ENCODE measurements around the gene KRT26. TPM values are rescaled to one million over a fixed set of nuclear protein-coding genes. Genes with fewer than 3 reads are reported as not detected.

KRT26 gene
- total RNA-seq, 2 experiments from 2014 or later: not detected

DNA sequence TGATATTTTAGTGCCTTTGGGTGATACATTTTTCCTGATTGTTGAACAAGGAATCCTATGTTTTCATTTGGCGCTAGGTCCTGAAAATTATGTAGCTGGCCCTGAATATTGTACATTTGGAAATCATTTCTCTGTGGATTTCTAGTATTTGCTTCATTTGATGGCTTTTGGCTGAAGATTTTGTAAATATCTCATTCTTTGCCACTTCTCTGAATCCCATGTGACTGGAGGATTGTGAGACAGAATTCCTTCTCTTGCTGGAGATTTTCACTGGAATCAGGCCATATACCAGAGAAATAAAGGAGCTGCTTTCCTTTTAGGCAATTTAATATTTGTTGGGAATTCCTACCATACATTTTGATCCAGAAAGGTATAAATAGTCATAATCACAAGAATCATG is 19.1 kb upstream of the KRT26 start:
- no peak overlapping the region for H3K27ac Mint-ChIP-seq
- no peak for DNase-seq
- H3K4me1 Mint-ChIP-seq (ENCODE audit: low read depth): no peaks in the 10 kb centered on the region
- CTCF ChIA-PET: interaction anchor here (1.2 kb wide), 1 partner anchor 10 kb away, joined by 3 read pairs; no protein-coding TSS in a partner anchor
- no peaks in the 10 kb centered on the region for H3K36me3 Mint-ChIP-seq (ENCODE audit: low read depth)
- no peak overlapping the region for H3K4me3 Mint-ChIP-seq
- no peaks in the 10 kb centered on the region for H3K9me3 Mint-ChIP-seq
- intact Hi-C loops (cut with micrococcal nuclease): no loop called here
- H3K27me3 Mint-ChIP-seq (ENCODE audit: low read depth): peaks cover 8% of the 10 kb centered on the region

DNA sequence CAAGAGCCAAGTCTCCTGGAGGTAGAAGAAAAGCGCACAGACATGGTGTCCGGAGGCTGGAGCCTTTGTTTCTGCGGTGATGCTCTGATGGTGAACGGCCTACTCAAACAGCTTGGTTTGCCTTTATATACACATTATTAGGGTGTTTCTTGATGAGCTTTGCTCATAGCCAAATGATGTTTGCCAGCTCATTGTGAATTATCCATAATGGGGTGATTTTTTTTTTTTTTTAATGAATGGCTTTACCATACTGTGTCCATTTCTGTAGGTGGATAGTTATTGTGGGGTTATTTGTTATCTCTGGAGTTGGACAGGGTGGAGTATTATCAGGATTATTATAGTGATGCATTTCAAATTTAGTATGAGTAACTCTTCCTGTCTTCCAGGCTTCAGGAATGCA is 10.4 kb upstream of the KRT26 start, which contains the start of gene KRT27:
Gene KRT27, minus strand, starts transcription at position 101 of the 400 bp plus-strand sequence. Its CDS starts 57 bp downstream, at position 44.
- no peak for DNase-seq
- Mint-ChIP-seq H3K9me3 (no peaks in the 10 kb centered on the region), H3K27ac (no peak within 1 kb of the TSS), H3K36me3 (ENCODE audit: low read depth) (no peaks in the 10 kb centered on the region), H3K4me3 (no peak within 1 kb of the TSS), H3K27me3 (ENCODE audit: low read depth) (peaks cover 23% of the 10 kb centered on the region), H3K4me1 (ENCODE audit: low read depth) (peaks cover 3% of the 10 kb centered on the region)
- CTCF ChIA-PET: interaction anchor here (0.6 kb wide), 1 partner anchor 426 kb away, joined by 3 read pairs; no protein-coding TSS in a partner anchor
- intact Hi-C loops (cut with micrococcal nuclease): no loop called here

DNA sequence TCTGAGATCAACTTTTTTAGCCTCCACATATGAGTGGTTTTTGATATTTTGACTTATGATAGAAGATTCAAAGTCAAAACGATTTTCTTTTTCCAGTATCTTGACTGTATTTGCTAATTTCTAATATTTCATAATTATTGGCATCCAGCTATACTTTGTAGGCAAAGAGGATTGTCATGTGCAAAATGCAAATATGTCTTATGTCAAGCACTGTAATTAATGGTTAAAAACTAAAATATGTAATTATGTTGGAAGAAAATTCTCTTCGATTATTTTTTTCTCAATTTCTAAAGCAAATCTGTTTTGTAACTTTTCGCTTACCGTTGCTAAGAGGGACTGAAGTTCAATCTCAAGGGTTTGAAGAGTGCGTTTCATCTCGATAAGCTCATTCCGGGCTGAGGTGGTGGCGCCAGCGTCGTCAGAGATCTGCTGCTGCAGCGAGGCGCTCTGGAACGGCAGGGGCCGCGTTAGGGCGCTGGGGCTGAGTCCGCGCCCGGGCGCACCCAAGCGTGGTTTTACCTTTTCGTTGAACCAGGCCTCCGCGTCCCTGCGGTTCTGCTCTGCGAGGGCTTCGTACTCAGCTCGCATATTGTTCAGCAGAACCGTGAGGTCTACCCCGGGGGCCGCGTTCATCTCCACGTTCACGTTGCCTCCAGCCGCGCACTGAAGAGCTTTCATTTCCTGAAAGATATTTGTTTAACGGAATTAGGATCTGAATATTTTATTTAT is 7.3 kb upstream of the KRT26 start:
- no peaks in the 10 kb centered on the region for H3K9me3 Mint-ChIP-seq
- H3K27me3 Mint-ChIP-seq (ENCODE audit: low read depth): peaks cover 41% of the 10 kb centered on the region
- H3K36me3 Mint-ChIP-seq (ENCODE audit: low read depth): no peaks in the 10 kb centered on the region
- peaks cover 3% of the 10 kb centered on the region for H3K4me1 Mint-ChIP-seq (ENCODE audit: low read depth)
- no peak overlapping the region for H3K27ac Mint-ChIP-seq
- peak; percentile 34 for DNase-seq
- H3K4me3 Mint-ChIP-seq: peak overlapping the region; percentile 59
- intact Hi-C loops (cut with micrococcal nuclease): no loop called here
- CTCF ChIA-PET: no interaction called here

DNA sequence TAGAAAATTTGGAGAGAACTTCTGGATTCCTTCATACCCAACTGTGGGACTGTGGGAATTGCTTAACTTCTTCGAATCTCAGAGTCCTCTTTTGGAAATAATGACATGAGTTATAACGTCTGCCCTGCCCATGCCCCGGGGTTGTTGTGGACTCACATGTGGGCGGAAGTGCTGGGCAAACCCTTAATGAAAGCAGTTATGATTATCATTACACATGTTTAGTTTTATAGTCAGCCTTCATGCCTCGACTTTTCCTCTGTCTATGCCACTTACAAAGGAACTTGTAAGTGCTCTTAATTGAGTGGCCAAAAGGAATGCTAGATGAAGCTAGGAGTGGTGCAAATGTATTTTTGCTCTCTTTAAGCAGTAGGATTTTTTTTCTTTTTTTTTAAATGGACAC is 6.5 kb upstream of the KRT26 start:
- CTCF ChIA-PET: no interaction called here
- Mint-ChIP-seq H3K4me1 (ENCODE audit: low read depth) (peaks cover 3% of the 10 kb centered on the region), H3K27me3 (ENCODE audit: low read depth) (peaks cover 43% of the 10 kb centered on the region)

DNA sequence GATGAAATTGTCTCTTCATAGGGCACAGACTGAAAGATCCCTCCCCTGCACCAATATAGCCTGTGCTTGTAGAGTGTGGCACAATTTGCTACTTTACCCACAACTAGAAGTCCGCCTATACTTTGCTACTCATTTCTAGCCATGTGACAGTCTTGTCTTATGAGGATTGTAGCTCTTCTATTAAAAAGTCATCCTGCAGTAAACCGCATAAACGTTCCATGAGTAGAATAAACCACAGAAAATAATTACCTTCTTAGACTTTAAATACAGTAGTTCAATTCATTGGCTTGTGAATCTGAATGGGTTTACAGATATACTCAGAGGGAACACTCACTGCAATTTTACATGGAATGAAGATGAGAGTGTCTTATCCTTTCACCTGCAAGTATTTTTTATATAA is 6.0 kb upstream of the KRT26 start:
- intact Hi-C loops (cut with micrococcal nuclease): no loop called here
- Mint-ChIP-seq H3K36me3 (ENCODE audit: low read depth) (no peaks in the 10 kb centered on the region), H3K4me1 (ENCODE audit: low read depth) (peaks cover 3% of the 10 kb centered on the region), H3K27me3 (ENCODE audit: low read depth) (peaks cover 41% of the 10 kb centered on the region), H3K4me3 (no peak overlapping the region), H3K27ac (no peak overlapping the region), H3K9me3 (no peaks in the 10 kb centered on the region)
- CTCF ChIA-PET: no interaction called here
- no peak for DNase-seq

More for the DNA sequence above, 6.5 kb upstream of the KRT26 start:
- no peaks in the 10 kb centered on the region for H3K9me3 Mint-ChIP-seq
- intact Hi-C loops (cut with micrococcal nuclease): no loop called here
- H3K4me3 Mint-ChIP-seq: no peak overlapping the region
- DNase-seq: no peak
- H3K27ac Mint-ChIP-seq: no peak overlapping the region
- H3K36me3 Mint-ChIP-seq (ENCODE audit: low read depth): no peaks in the 10 kb centered on the region

DNA sequence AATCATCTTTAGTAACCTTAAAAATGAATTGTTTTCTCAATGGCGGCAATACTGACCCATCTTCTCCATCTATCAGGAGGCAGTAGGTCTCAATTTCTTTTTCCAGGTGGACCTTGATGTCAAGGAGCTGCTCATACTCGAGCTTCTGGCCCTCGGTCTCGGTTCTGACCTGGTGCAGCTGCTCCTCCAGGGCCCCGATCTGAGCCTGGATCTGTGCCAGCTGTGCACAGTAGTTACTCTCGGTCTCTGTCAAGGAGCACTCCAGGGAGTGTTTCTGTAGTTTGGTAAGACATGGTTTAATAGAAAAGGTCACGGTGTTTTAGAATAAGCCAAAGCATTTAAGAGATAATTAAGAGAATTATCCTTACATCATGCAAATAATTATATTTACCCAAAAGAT is 5.5 kb upstream of the KRT26 start:
- intact Hi-C loops (cut with micrococcal nuclease): no loop called here
- no peak for DNase-seq
- Mint-ChIP-seq H3K4me1 (ENCODE audit: low read depth) (peaks cover 3% of the 10 kb centered on the region), H3K27me3 (ENCODE audit: low read depth) (peaks cover 45% of the 10 kb centered on the region), H3K9me3 (no peaks in the 10 kb centered on the region), H3K27ac (no peak overlapping the region), H3K36me3 (ENCODE audit: low read depth) (no peaks in the 10 kb centered on the region), H3K4me3 (no peak overlapping the region)
- CTCF ChIA-PET: no interaction called here

DNA sequence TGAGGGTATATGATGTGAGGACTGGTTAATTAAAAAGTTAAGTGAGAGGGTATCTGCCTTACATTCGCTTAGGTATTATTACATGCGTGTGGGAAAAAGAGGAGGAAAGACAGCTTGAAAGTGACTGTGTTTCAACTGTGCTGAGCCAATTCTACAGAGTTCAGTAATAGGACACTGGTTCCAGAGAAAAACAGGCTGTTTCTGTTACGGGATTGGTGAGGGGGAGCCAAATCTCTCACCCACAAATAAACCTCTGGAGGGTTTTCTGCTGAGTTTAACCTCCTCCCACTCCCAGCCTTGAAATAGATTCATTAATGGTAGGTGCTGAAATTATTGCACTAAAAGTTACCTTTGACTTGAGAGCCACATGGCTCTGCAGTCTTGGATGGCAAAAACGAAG is 3.9 kb upstream of the KRT26 start:
- intact Hi-C loops (cut with micrococcal nuclease): no loop called here
- Mint-ChIP-seq H3K4me3 (no peak overlapping the region), H3K36me3 (ENCODE audit: low read depth) (no peaks in the 10 kb centered on the region), H3K27ac (no peak overlapping the region), H3K27me3 (ENCODE audit: low read depth) (peaks cover 49% of the 10 kb centered on the region), H3K9me3 (no peaks in the 10 kb centered on the region), H3K4me1 (ENCODE audit: low read depth) (peaks cover 3% of the 10 kb centered on the region)
- DNase-seq: no peak
- CTCF ChIA-PET: interaction anchor here (1.1 kb wide), 1 partner anchor 154 kb away, joined by 3 read pairs; no protein-coding TSS in a partner anchor

DNA sequence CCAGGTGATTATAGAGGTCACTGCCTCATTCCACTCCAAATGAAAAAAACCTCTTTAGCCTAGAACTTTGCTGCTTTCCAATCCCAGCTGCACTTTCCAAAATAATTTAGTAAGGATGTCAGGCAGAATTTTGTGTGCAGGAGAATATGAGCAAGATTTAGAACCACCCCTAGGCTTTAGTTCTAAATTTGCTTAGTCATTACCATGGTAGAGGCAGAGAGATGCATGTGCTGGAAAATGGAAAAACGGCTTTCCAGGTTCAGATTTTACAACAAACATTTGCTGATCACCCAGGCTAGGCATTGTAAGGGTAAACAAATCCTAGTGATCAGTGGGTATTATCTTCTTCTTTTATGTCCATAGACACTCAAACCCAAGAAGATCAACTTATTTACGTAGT is 6.3 kb downstream of the KRT26 start:
- Mint-ChIP-seq H3K27ac (no peak overlapping the region), H3K27me3 (ENCODE audit: low read depth) (peaks cover 10% of the 10 kb centered on the region), H3K36me3 (ENCODE audit: low read depth) (no peaks in the 10 kb centered on the region), H3K9me3 (peaks cover 21% of the 10 kb centered on the region), H3K4me3 (no peak overlapping the region), H3K4me1 (ENCODE audit: low read depth) (no peaks in the 10 kb centered on the region)
- intact Hi-C loops (cut with micrococcal nuclease): no loop called here
- no peak for DNase-seq
- CTCF ChIA-PET: interaction anchor here (0.7 kb wide), 1 partner anchor 710 kb away, joined by 3 read pairs; no protein-coding TSS in a partner anchor

DNA sequence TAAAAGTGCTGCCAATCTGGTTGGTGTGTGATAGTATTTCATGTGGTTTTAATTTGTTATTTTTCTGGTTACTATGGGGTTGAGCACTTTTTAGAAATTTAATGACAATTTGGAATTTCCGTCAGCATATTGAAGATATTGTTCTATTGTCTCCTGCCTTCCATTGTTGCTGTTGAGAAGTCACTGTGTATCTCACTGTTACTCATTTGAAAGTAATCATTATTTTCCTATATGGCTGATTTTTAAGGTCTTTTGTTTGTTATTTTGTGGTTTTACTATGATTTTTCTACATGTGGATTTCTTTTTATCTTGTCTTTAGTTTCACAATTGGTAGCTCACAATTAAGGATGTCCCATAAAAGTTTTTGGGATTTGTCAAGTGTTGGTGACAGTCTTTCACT is 8.2 kb downstream of the KRT26 start:
- Mint-ChIP-seq H3K4me3 (no peak overlapping the region), H3K27ac (no peak overlapping the region), H3K27me3 (ENCODE audit: low read depth) (peaks cover 23% of the 10 kb centered on the region), H3K4me1 (ENCODE audit: low read depth) (no peaks in the 10 kb centered on the region), H3K36me3 (ENCODE audit: low read depth) (peaks cover 2% of the 10 kb centered on the region), H3K9me3 (peaks cover 36% of the 10 kb centered on the region)
- intact Hi-C loops (cut with micrococcal nuclease): no loop called here
- CTCF ChIA-PET: no interaction called here
- no peak for DNase-seq

DNA sequence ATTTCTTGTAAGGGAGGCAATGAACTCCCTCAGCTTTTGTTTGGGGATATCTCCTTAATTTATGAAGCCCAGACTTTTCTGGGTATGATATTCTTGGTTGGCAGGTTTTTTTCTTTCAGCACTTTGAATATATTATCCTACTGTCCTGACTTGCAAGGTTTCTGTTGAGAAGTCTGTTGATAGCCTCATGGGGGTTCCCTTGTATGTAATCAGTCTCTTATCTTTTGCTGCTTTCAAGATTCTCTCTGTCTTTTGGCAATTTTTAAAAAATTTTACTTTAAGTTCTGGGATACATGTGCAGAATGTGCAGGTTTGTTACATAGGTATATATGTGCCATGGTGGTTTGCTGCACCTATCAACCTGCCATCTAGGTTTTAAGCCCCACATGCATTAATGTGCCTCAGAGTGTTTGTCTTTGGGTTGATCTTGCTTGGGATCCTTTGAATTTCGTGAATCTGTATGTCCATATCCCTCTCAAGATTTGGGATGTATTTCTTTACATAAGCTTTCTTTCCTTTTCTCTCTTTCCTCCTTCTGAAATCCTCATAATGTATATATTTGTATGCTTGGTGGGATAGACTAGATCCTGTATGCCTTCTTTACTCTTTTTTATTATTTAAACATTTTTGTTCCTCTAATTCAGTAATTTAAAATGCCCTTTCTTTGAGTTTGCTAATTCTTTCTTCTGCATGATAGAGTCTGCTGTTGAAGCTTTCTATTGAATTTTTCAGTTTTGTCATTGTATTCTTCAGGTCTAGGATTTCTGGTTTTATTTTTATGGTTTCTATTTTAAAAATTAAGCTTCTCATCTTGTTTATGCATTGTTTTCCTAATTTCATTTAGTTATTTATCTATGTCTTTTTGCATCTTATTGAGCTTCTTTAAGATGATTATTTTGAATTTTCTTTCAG is 11.6 kb downstream of the KRT26 start:
- H3K4me1 Mint-ChIP-seq (ENCODE audit: low read depth): no peaks in the 10 kb centered on the region
- peaks cover 42% of the 10 kb centered on the region for H3K9me3 Mint-ChIP-seq
- intact Hi-C loops (cut with micrococcal nuclease): no loop called here
- H3K36me3 Mint-ChIP-seq (ENCODE audit: low read depth): peaks cover 5% of the 10 kb centered on the region
- DNase-seq: no peak
- peaks cover 36% of the 10 kb centered on the region for H3K27me3 Mint-ChIP-seq (ENCODE audit: low read depth)
- CTCF ChIA-PET: interaction anchor here (0.6 kb wide), 1 partner anchor 98 kb away, joined by 3 read pairs; no protein-coding TSS in a partner anchor
- no peak overlapping the region for H3K27ac Mint-ChIP-seq
- no peak overlapping the region for H3K4me3 Mint-ChIP-seq

DNA sequence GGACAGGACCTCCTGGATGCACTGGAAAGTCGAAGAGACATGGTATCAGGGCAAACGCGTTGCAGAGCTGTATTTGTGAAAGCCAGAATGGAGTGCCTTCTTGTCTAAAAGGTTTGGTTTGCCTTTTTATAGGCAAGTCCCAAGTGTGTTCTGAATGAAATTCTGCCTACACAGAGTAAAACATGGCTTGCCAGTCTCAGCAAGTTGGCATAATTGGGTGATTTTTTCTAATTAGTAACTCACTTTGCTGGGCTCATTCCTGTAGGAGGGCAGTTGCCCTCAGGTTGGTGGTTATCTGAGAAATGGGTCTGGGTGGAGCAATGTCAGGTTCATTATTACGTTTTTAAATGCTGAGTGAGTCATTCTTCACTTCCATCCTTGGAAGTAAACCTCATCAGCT is 16.8 kb downstream of the KRT26 start, which contains the start of gene KRT25:
Gene KRT25, minus strand, starts transcription at position 101 of the 400 bp plus-strand sequence. Its CDS starts 60 bp downstream, at position 41.
- no peak for DNase-seq
- CTCF ChIA-PET: interaction anchor here (0.6 kb wide), 1 partner anchor 14 kb away, joined by 4 read pairs; no protein-coding TSS in a partner anchor
- H3K4me3 Mint-ChIP-seq: no peak within 1 kb of the TSS
- peaks cover 16% of the 10 kb centered on the region for H3K9me3 Mint-ChIP-seq
- H3K27ac Mint-ChIP-seq: no peak within 1 kb of the TSS
- intact Hi-C loops (cut with micrococcal nuclease): no loop called here
- H3K36me3 Mint-ChIP-seq (ENCODE audit: low read depth): peaks cover 3% of the 10 kb centered on the region
- peaks cover 25% of the 10 kb centered on the region for H3K27me3 Mint-ChIP-seq (ENCODE audit: low read depth)
- H3K4me1 Mint-ChIP-seq (ENCODE audit: low read depth): no peaks in the 10 kb centered on the region

DNA sequence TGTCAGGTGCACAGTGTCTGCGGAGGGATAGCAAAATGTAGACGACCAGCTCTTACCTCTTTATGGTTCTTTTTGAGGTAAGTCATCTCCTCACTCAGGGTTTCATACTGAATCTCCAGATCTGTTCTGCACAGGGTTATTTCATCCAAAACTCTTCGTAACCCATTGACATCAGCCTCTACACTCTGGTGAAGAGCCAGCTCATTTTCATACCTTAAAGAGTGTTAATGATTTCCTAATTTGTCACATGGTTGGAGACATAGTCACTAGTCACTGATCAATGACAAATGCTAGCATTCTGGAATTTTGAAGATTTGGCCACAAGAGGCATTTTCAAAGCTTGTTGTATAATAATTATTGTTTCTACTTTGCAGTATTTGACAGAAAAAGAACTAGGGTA is 18.2 kb downstream of the KRT26 start:
- Mint-ChIP-seq H3K27ac (no peak overlapping the region), H3K4me3 (no peak overlapping the region), H3K27me3 (ENCODE audit: low read depth) (peaks cover 20% of the 10 kb centered on the region), H3K4me1 (ENCODE audit: low read depth) (no peaks in the 10 kb centered on the region), H3K9me3 (peaks cover 7% of the 10 kb centered on the region), H3K36me3 (ENCODE audit: low read depth) (peaks cover 3% of the 10 kb centered on the region)
- no peak for DNase-seq
- CTCF ChIA-PET: interaction anchor here (0.6 kb wide), 1 partner anchor 28 kb away, joined by 3 read pairs; no protein-coding TSS in a partner anchor
- intact Hi-C loops (cut with micrococcal nuclease): no loop called here
